ENCODE results near the gene XDH. TPM values are rescaled to one million over a fixed set of nuclear protein-coding genes. Genes with fewer than 3 reads are reported as not detected.

The XDH gene
- polyA plus RNA-seq, 1 of the 3 experiments (the other 2 are of a cell fraction): 0.33 TPM

DNA sequence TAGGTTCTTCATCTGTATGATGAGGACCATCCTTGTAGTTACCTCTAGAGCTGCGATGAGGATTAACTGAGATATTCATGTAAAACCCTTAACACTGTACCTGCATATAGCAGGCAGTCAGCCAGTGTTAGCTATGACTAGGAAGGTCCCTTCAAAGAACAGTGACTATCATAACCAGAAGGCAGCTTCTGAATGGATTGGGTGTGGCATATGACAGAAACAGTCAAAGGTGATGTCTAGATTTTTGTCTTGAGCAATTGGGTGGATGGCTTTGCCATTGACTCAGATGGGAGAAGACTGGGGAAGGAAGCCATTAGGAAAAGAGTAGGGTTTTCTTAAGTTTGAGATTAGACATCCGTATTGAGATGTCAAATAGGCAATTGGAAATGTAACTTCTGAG, 15.7 kb downstream of the XDH start (continued):
- TF ChIP-seq, protein P1, sequence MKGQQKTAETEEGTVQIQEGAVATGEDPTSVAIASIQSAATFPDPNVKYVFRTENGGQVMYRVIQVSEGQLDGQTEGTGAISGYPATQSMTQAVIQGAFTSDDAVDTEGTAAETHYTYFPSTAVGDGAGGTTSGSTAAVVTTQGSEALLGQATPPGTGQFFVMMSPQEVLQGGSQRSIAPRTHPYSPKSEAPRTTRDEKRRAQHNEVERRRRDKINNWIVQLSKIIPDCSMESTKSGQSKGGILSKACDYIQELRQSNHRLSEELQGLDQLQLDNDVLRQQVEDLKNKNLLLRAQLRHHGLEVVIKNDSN (IDR thresholded peaks at IDR 0.05; ENCODE audit: borderline replicate concordance, low read depth): no peak
- TF ChIP-seq FOXJ3 (CRISPR knock-in tag; IDR thresholded peaks at IDR 0.05) (no peak), FOSL2 (IDR thresholded peaks at IDR 0.05; ENCODE audit: borderline replicate concordance, low read depth) (no peak), POLR2AphosphoS5 (IDR thresholded peaks at IDR 0.05; ENCODE audit: low read depth, low read length) (no peak)

GRCh38 chr2:31397094-31397493, 17.4 kb downstream of the XDH start:
- no peak for DNase-seq
- H3K9me2 ChIP-seq: no peaks in the 10 kb centered on the region
- TF ChIP-seq TEAD4 (IDR thresholded peaks at IDR 0.05; ENCODE audit: borderline replicate concordance, insufficient read depth) (no peak), REST (IDR thresholded peaks at IDR 0.05; ENCODE audit: low read depth, low read length) (no peak), TAF1 (IDR thresholded peaks at IDR 0.05; ENCODE audit: borderline replicate concordance, low read depth, low read length) (no peak), RXRA (IDR thresholded peaks at IDR 0.05; ENCODE audit: borderline replicate concordance, low read depth) (no peak)
- TF ChIP-seq, protein P2, sequence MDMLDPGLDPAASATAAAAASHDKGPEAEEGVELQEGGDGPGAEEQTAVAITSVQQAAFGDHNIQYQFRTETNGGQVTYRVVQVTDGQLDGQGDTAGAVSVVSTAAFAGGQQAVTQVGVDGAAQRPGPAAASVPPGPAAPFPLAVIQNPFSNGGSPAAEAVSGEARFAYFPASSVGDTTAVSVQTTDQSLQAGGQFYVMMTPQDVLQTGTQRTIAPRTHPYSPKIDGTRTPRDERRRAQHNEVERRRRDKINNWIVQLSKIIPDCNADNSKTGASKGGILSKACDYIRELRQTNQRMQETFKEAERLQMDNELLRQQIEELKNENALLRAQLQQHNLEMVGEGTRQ (IDR thresholded peaks at IDR 0.05; ENCODE audit: borderline replicate concordance, low read depth, low read length): no peak
- H3K9me3 ChIP-seq: peaks cover 13% of the 10 kb centered on the region; the same call in 1 of the 2 replicates
- ChIA-PET CTCF (interaction anchor here (1.1 to 1.5 kb wide), 2 partner anchors 10 to 685 kb away, joined by 3 to 4 read pairs; no protein-coding TSS in a partner anchor), POLR2A (no interaction called here)
- H3K4me2 ChIP-seq: no peak overlapping the region
- H3K36me3 ChIP-seq (replicated peaks in 1 of 2; ENCODE audit: control insufficient read depth in 1 of 2, insufficient read depth in 2 of 2, low read length in 1 of 2): no peaks in the 10 kb centered on the region
- no peaks in the 10 kb centered on the region for H3K27me3 ChIP-seq (ENCODE audit: insufficient read depth)
- H3F3A ChIP-seq (replicated peaks; ENCODE audit: insufficient read depth): peaks cover 6% of the 10 kb centered on the region
- no peak overlapping the region for H3K9ac ChIP-seq
- H4K20me1 ChIP-seq (ENCODE audit: insufficient read depth): no peaks in the 10 kb centered on the region
- H3K4me3 ChIP-seq (ENCODE audit: low read depth in 2 of 2, low read length in 1 of 2): no peak overlapping the region
- WGBS (ENCODE audit: low lambda C conversion rate): 81% methylated on average over 4 of the region's 4 CpGs
- H2AFZ ChIP-seq (ENCODE audit: low read depth): no peak overlapping the region
- peaks cover 9 to 12% of the 10 kb centered on the region in 2 experiments; a peak in 3 of 4 replicates for H3K4me1 ChIP-seq (ENCODE audit: control insufficient read depth in 1 of 2, insufficient read depth in 2 of 2, low read depth in 1 of 2, low read length in 1 of 2)
- H3K27ac ChIP-seq (ENCODE audit: low read depth in 2 of 2, low read length in 1 of 2): no peak overlapping the region
- H3K79me2 ChIP-seq (ENCODE audit: insufficient read depth): no peaks in the 10 kb centered on the region

- no peaks in the 10 kb centered on the region for H4K20me1 ChIP-seq (ENCODE audit: insufficient read depth)
- no peaks in the 10 kb centered on the region for H3K36me3 ChIP-seq (replicated peaks in 1 of 2; ENCODE audit: control insufficient read depth in 1 of 2, insufficient read depth in 2 of 2, low read length in 1 of 2)
- no peak overlapping the region for H3K4me2 ChIP-seq
- no peak overlapping the region for H3K9ac ChIP-seq
- peaks cover 13% of the 10 kb centered on the region; the same call in 1 of the 2 replicates for H3K9me3 ChIP-seq
- H2AFZ ChIP-seq (ENCODE audit: low read depth): no peak overlapping the region
- no peaks in the 10 kb centered on the region for H3K79me2 ChIP-seq (ENCODE audit: insufficient read depth)
- CTCF ChIA-PET: no interaction called here
- no peaks in the 10 kb centered on the region for H3K9me2 ChIP-seq
- peaks cover under 1% of the 10 kb centered on the region for H3F3A ChIP-seq (replicated peaks; ENCODE audit: insufficient read depth)
- no peaks in the 10 kb centered on the region for H3K27me3 ChIP-seq (ENCODE audit: insufficient read depth)
- no peak overlapping the region for H3K4me3 ChIP-seq (ENCODE audit: low read depth in 2 of 2, low read length in 1 of 2)
- H3K4me1 ChIP-seq (ENCODE audit: control insufficient read depth in 1 of 2, insufficient read depth in 2 of 2, low read depth in 1 of 2, low read length in 1 of 2): peaks cover 0 to under 1% of the 10 kb centered on the region in 2 experiments; a peak in 1 of 4 replicates
- no peak for DNase-seq
- POLR2A ChIA-PET: no interaction called here
- H3K27ac ChIP-seq (ENCODE audit: low read depth in 2 of 2, low read length in 1 of 2): no peak overlapping the region
- TF ChIP-seq NFIC (IDR thresholded peaks at IDR 0.05; ENCODE audit: borderline replicate concordance) (peak; percentile 8; the same call in 1 of the 2 replicates), RXRA (IDR thresholded peaks at IDR 0.05; ENCODE audit: borderline replicate concordance, low read depth) (no peak), ZBTB33 (IDR thresholded peaks at IDR 0.05; ENCODE audit: borderline replicate concordance, low read depth) (no peak), MAX (IDR thresholded peaks at IDR 0.05; ENCODE audit: low read depth) (no peak), REST (IDR thresholded peaks at IDR 0.05; ENCODE audit: low read depth, low read length) (no peak), MEF2A (IDR thresholded peaks at IDR 0.05; ENCODE audit: borderline replicate concordance, low read depth) (no peak)
These were observed 24.2 kb downstream of the XDH start for GRCh38 chr2:31390324-31390723.

Measured in SK-N-SH (cell line).